ENCODE data around the gene NUP210.
"Not testable (repeated sequence)": the region's sequence is repeated elsewhere in the genome, so short reads cannot be mapped to it uniquely, and the experiment has no call there.

DNA sequence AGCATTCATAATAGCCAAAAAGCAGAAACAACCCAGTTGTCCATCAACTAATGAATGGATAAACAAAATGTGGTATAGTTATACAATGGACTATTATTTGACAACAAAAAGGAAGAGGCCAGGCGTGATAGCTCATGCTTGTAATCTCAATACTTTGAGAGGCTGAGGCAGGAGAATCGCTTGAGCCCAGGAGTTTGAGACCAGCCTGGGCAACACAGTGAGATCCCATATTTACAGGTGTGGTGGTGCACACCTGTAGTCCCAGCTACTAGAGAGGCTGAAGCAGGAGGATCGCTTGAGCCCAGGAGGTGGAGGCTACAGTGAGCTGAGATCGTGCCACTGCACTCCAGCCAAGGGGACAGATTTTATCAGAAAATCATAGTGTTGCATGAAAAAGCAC, 16.1 kb upstream of the NUP210 start:
- TF ChIP-seq CTCF, POLR2A (IDR thresholded peaks at IDR 0.05): not testable (repeated sequence)
